HPDE6-E6E7 (cell line): ENCODE results near the gene CHADL.
"Not testable (repeated sequence)": the region's sequence is repeated elsewhere in the genome, so short reads cannot be mapped to it uniquely, and the experiment has no call there.

Experiments
- DNase-seq: peaks from one replicate; pipeline ENCODE4 v3.0.0; 2011; ENCODE audit warnings: missing footprints; ENCODE audit errors: extremely low spot score

CHADL gene

GRCh38 chr22:41240377-41241132, at the start of gene CHADL:
TSS of gene CHADL (minus strand) at chr22:41240931. CDS start at chr22:41240881, 50 bp downstream.
- no peak for DNase-seq

GRCh38 chr22:41289671-41290070, 48.9 kb upstream of the CHADL start:
- no peak for DNase-seq

GRCh38 chr22:41288245-41288946, 47.7 kb upstream of the CHADL start:
- DNase-seq = peak; percentile 56

- DNase-seq = no peak
These were observed 45.9 kb upstream of the CHADL start for GRCh38 chr22:41286639-41287091.

- DNase-seq = peak; percentile 86
These were observed 45.3 kb upstream of the CHADL start, which contains the start of gene RANGAP1 for GRCh38 chr22:41285820-41286638. TSS of gene RANGAP1 (minus strand) at chr22:41286187. CDS start at chr22:41281044, 5,143 bp downstream.

- DNase-seq = peak; percentile 84
These were observed 44.7 kb upstream of the CHADL start for GRCh38 chr22:41285441-41285819.

- DNase-seq = no peak
These were observed 43.7 kb upstream of the CHADL start for GRCh38 chr22:41284465-41284864.

GRCh38 chr22:41280854-41281253, 40.1 kb upstream of the CHADL start:
- no peak for DNase-seq

GRCh38 chr22:41280065-41280464, 39.3 kb upstream of the CHADL start:
- peak; percentile 91 for DNase-seq

- no peak for DNase-seq
These were observed 34.1 kb upstream of the CHADL start for GRCh38 chr22:41274856-41275255.

GRCh38 chr22:41273128-41273527, 32.4 kb upstream of the CHADL start:
- no peak for DNase-seq

GRCh38 chr22:41271787-41272186, 31.1 kb upstream of the CHADL start:
- DNase-seq = no peak

GRCh38 chr22:41267958-41268357, 27.2 kb upstream of the CHADL start:
- DNase-seq = no peak

GRCh38 chr22:41264408-41264941, 23.7 kb upstream of the CHADL start:
- DNase-seq = no peak

GRCh38 chr22:41263704-41264103, 23.0 kb upstream of the CHADL start:
- no peak for DNase-seq

- no peak for DNase-seq
These were observed 21.6 kb upstream of the CHADL start for GRCh38 chr22:41262250-41262765.

GRCh38 chr22:41261541-41262249, 21.0 kb upstream of the CHADL start:
- DNase-seq = no peak

GRCh38 chr22:41260871-41261270, 20.1 kb upstream of the CHADL start:
- DNase-seq = no peak

GRCh38 chr22:41259756-41260155, 19.0 kb upstream of the CHADL start:
- DNase-seq = not testable (repeated sequence)

GRCh38 chr22:41257696-41258095, 17.0 kb upstream of the CHADL start:
- DNase-seq = no peak
